ENCODE data around the gene CNGB1. TPM values are rescaled to one million over a fixed set of nuclear protein-coding genes. Genes with fewer than 3 reads are reported as not detected.
A peak's percentile ranks its signal among the peaks of the same experiment; 100 is the strongest.

CNGB1 gene
- 1 to 10 TPM; 2.1 to 6.5 TPM for total RNA-seq
- 1 to 10 TPM; 3.3 to 5.3 TPM for polyA plus RNA-seq (ENCODE audit: insufficient read length in 2 of 2)
- long read RNA-seq, donor 1, partial matches to known transcripts = 76 of 76 reads
- long read RNA-seq, donor 1, other reads (novel, unspliced or antisense) = 0 of 76 reads
- long read RNA-seq, donor 2, partial matches to known transcripts = 0 of 12 reads
- long read RNA-seq, donor 2, other reads (novel, unspliced or antisense) = 12 of 12 reads
- long read RNA-seq, donor 3 = 0 reads
- long read RNA-seq, donor 4, partial matches to known transcripts = 36 of 43 reads
- long read RNA-seq, donor 4, other reads (novel, unspliced or antisense) = 7 of 43 reads

DNA sequence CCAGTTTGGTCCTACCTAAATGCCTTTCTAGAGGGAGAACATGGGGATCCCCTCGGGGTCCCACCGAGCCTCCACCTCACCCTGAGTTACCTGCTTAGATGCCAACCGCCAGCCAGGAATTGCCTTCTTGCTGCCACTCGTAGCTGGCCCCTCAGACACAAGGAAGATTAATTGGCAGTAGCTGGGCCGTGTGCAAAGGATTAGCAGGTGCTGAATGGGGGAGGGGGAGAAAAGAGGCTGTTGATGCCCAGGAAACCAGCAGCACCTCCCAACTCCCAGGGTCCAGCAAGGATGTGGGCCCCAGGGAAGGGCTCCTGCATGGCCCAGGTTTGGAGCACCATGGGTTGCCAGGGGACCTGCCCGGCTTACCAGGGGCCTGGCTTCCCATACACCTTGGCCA, at the start of gene CNGB1:
TSS of gene CNGB1 (minus strand) at position 159 of the 400 bp plus-strand sequence. CDS start 3,842 bp downstream, outside the sequence.
- H3K27ac ChIP-seq (ENCODE audit: low read depth, low read length) = no peak within 1 kb of the TSS
- WGBS (ENCODE audit: insufficient coverage) = 72% methylated on average over 5 of the region's 6 CpGs
- no peaks in the 10 kb centered on the region for H3K36me3 ChIP-seq (ENCODE audit: control insufficient read depth, insufficient read depth, low read length)
- H3K9me3 ChIP-seq (ENCODE audit: control insufficient read depth, insufficient read depth, low read length) = no peaks in the 10 kb centered on the region
- H3K4me1 ChIP-seq (ENCODE audit: control insufficient read depth, insufficient read depth, low read length) = peaks cover 10% of the 10 kb centered on the region
- no peaks in the 10 kb centered on the region for H3K27me3 ChIP-seq (ENCODE audit: control insufficient read depth, insufficient read depth, low read length)
- peak in 2 of 6 donors; percentile 18 to 30 for DNase-seq (ENCODE audit: low read depth in 4 of 6, low spot score in 6 of 6)
- H3K4me3 ChIP-seq (ENCODE audit: low read depth, low read length) = no peak within 1 kb of the TSS

DNA sequence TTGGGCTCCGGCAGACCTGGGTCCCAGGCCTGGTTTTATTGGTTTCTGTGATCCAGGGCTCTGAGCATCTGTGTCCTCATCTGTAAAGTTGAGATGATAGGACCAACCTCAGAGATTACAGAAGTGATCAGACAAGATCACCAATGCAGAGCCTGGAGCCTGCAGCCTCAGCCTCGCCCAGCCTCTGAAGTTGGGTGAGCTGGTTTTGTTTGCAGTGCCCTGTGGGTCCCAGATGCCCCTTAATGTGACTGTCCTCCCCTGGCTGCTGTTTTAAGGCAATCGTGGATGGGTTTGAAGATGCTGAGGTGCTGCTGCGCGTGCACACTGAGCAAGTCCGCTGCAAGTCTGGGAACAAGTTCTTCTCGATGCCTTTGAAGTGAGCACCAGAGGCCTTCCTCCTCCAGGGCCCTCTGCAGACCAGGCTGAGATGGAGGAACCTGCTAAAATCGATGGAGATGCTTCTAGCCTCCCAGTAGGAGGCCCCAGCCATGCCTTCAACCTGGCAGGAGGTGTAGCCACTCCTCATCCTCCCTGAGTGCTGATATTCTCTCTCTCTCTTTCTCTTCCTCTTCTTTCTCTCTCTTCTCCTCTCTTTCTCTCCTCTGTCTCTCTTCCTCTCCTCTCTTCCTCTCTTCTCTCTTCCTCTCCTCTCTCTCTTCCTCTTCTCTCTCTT, 49.1 kb upstream of the CNGB1 start:
- peaks cover 48% of the 10 kb centered on the region for H3K4me1 ChIP-seq (ENCODE audit: control insufficient read depth, insufficient read depth, low read length)
- no peak overlapping the region for H3K27ac ChIP-seq (ENCODE audit: low read depth, low read length)
- peaks cover 3% of the 10 kb centered on the region for H3K27me3 ChIP-seq (ENCODE audit: control insufficient read depth, insufficient read depth, low read length)
- DNase-seq (ENCODE audit: low read depth in 4 of 6, low spot score in 6 of 6) = no peak
- H3K36me3 ChIP-seq (ENCODE audit: control insufficient read depth, insufficient read depth, low read length) = peaks cover 23% of the 10 kb centered on the region
- 80% methylated on average over 8 of the region's 8 CpGs for WGBS (ENCODE audit: insufficient coverage)
- no peaks in the 10 kb centered on the region for H3K9me3 ChIP-seq (ENCODE audit: control insufficient read depth, insufficient read depth, low read length)
- no peak overlapping the region for H3K4me3 ChIP-seq (ENCODE audit: low read depth, low read length)

DNA sequence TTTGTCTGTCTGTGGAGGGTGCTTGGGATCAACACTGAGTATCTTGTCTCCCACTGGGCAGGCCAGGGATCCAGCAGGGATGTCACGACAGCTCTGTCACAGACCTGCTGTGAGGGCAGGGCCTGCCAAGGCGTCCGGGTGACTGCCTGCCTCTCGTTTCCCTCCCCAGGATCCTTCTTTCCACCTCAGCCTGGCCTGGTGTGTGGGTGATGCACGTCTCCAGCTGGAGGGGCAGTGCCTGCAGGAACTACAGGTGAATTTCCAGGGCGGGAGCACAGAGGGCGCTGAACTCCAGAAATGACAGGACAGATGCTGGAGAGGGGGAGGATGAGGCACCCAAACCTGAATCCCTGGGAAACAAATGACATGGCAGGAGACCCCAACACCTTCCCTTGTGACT, 47.9 kb upstream of the CNGB1 start:
- Histone ChIP-seq H3K27ac (ENCODE audit: low read depth, low read length) (no peak overlapping the region), H3K4me1 (ENCODE audit: control insufficient read depth, insufficient read depth, low read length) (peaks cover 39% of the 10 kb centered on the region), H3K27me3 (ENCODE audit: control insufficient read depth, insufficient read depth, low read length) (no peaks in the 10 kb centered on the region), H3K36me3 (ENCODE audit: control insufficient read depth, insufficient read depth, low read length) (peaks cover 23% of the 10 kb centered on the region), H3K4me3 (ENCODE audit: low read depth, low read length) (no peak overlapping the region), H3K9me3 (ENCODE audit: control insufficient read depth, insufficient read depth, low read length) (no peaks in the 10 kb centered on the region)
- WGBS (ENCODE audit: insufficient coverage) = 75% methylated on average over 7 of the region's 7 CpGs
- DNase-seq (ENCODE audit: low read depth in 4 of 6, low spot score in 6 of 6) = peak in 1 of 6 donors; percentile 7

DNA sequence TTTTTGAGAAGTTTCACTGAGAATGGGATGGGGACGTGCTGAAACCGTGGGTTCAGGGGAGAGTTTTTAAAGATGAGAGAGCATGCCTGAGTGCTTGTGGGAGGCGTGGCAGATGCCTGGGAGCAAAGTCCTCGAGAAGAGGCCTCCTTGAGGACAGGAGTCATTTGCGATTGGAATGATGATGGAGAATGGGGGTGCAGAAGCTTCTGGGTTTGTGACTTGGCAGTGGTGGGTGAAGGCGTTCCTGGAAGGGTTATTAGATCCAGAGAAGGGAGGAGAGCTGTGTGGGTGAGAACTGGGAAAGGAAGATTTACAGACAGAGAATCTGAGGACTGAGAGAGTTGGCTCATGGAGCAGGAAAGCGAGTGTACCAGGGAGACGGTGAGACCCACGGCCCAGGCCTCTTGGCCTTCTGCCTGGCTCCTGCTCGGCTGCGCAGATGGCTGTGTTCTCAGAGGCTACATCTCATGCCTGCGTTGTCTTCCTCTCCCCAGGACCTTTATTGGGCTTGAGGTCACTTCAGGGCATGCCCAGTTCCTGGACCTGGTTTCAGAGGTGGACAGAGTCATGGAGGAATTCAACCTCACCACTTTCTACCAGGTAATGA, 46.0 kb upstream of the CNGB1 start:
- Histone ChIP-seq H3K4me3 (ENCODE audit: low read depth, low read length) (no peak overlapping the region), H3K9me3 (ENCODE audit: control insufficient read depth, insufficient read depth, low read length) (no peaks in the 10 kb centered on the region), H3K36me3 (ENCODE audit: control insufficient read depth, insufficient read depth, low read length) (peaks cover 28% of the 10 kb centered on the region), H3K27me3 (ENCODE audit: control insufficient read depth, insufficient read depth, low read length) (no peaks in the 10 kb centered on the region), H3K27ac (ENCODE audit: low read depth, low read length) (no peak overlapping the region), H3K4me1 (ENCODE audit: control insufficient read depth, insufficient read depth, low read length) (peaks cover 20% of the 10 kb centered on the region)
- WGBS (ENCODE audit: insufficient coverage) = 75% methylated on average over 12 of the region's 12 CpGs
- no peak for DNase-seq (ENCODE audit: low read depth in 4 of 6, low spot score in 6 of 6)

DNA sequence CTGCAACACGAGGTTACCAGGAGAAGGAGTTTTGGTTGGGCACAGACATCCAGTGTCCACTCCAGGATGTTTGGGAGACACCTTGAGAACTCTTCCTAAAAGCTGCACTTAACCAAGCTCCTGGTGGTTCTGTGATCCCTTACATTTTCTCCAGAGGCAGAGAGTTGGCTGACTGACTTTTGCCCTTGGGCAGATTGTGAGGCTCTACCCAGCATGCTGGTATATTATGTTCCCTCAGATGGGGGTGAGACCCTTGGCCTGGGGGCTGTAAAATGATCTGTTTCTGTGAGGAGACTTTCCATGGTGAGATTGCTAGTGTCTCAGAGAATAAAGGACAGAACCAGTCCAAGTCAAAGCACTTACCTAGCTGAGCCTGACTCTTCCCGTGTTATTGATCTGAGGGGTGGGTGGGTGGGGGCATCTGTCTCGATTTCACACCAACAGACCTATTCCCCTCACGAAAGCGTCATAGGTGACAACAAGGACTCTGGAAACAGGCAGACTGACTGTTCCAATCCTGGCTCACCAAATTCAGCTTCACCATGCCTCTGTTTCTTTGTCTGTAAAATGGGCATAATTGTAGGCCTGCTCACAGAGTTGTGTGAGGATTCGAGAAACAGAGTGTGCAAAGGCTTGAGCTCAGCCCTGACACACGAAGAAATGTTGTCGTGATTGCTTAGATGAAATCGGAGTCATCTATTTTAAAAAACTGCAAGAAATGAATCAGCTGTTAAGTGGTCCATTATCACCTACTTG, 42.5 kb upstream of the CNGB1 start:
- no peak for DNase-seq (ENCODE audit: low read depth in 4 of 6, low spot score in 6 of 6)
- Histone ChIP-seq H3K4me3 (ENCODE audit: low read depth, low read length) (no peak overlapping the region), H3K9me3 (ENCODE audit: control insufficient read depth, insufficient read depth, low read length) (no peaks in the 10 kb centered on the region), H3K27me3 (ENCODE audit: control insufficient read depth, insufficient read depth, low read length) (no peaks in the 10 kb centered on the region), H3K27ac (ENCODE audit: low read depth, low read length) (no peak overlapping the region), H3K4me1 (ENCODE audit: control insufficient read depth, insufficient read depth, low read length) (no peaks in the 10 kb centered on the region), H3K36me3 (ENCODE audit: control insufficient read depth, insufficient read depth, low read length) (peaks cover 11% of the 10 kb centered on the region)
- WGBS (ENCODE audit: insufficient coverage) = 83% methylated on average over 3 of the region's 9 CpGs

DNA sequence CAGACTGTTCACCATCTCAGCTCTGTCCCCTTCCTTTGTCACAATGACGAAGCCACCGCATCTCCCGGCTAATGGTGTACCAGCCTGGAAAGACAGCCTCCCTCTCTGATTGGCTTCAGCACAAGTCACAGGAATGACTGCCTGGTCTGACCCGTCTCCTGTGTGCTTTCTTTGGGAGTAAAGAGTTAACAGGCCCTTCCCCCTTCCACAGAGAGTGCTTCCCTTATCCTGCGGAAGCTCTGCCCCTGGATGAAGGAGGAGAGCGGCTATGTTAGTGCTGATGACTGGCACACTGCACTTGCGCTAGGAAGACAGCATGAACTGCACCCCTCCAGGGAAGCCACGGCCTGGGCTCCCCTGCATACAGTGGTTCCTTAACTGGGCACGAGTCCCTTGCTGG, 41.6 kb upstream of the CNGB1 start:
- peaks cover 11% of the 10 kb centered on the region for H3K36me3 ChIP-seq (ENCODE audit: control insufficient read depth, insufficient read depth, low read length)
- H3K4me3 ChIP-seq (ENCODE audit: low read depth, low read length) = no peak overlapping the region
- whole genome bisulfite sequencing (ENCODE audit: insufficient coverage) = 71% methylated on average over 8 of the region's 9 CpGs
- H3K9me3 ChIP-seq (ENCODE audit: control insufficient read depth, insufficient read depth, low read length) = no peaks in the 10 kb centered on the region
- no peaks in the 10 kb centered on the region for H3K27me3 ChIP-seq (ENCODE audit: control insufficient read depth, insufficient read depth, low read length)
- no peak for DNase-seq (ENCODE audit: low read depth in 4 of 6, low spot score in 6 of 6)
- H3K4me1 ChIP-seq (ENCODE audit: control insufficient read depth, insufficient read depth, low read length) = no peaks in the 10 kb centered on the region
- no peak overlapping the region for H3K27ac ChIP-seq (ENCODE audit: low read depth, low read length)

DNA sequence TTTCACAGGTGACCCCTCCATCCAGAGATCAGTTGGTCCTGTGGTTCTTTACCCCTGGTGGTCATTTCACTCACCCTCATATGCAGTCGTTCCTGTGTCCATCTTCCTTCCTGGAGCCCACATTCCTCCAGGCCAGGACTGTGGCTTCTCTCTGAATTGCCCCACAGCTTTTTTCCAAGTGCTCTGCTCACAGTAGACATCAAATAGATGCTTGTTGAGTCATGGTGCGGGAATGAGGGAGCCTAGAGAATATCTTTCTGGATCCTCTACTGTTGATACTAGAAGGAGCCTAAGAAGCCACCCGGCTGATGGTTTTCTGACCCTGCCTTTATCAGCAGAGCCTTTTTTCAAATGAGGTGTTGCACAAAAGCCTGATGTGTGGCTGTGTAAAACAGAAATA, 40.7 kb upstream of the CNGB1 start:
- Histone ChIP-seq H3K4me1 (ENCODE audit: control insufficient read depth, insufficient read depth, low read length) (no peaks in the 10 kb centered on the region), H3K27ac (ENCODE audit: low read depth, low read length) (no peak overlapping the region), H3K36me3 (ENCODE audit: control insufficient read depth, insufficient read depth, low read length) (peaks cover 11% of the 10 kb centered on the region), H3K9me3 (ENCODE audit: control insufficient read depth, insufficient read depth, low read length) (no peaks in the 10 kb centered on the region), H3K4me3 (ENCODE audit: low read depth, low read length) (no peak overlapping the region), H3K27me3 (ENCODE audit: control insufficient read depth, insufficient read depth, low read length) (no peaks in the 10 kb centered on the region)
- no peak for DNase-seq (ENCODE audit: low read depth in 4 of 6, low spot score in 6 of 6)
- WGBS (ENCODE audit: insufficient coverage) = 86% methylated on average over 2 of the region's 3 CpGs

DNA sequence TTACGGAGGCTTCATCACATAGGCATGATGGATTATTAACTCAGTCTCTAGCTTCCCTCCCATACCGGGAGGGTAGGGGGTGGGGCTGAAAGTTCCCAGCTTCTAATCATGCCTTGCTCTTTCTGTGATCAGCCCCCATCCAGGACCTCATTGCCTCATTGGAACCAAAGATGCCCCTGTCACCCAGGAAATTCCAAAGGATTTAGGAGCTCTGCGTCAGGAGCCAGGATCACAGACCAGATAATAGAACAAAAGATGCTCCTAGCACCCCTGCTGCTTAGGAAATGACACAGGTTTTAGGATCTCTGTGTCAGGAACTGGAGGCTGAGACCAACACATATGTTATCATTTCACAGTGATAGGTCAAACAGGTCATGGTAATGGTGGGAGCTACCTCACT, 40.0 kb upstream of the CNGB1 start:
- no peaks in the 10 kb centered on the region for H3K9me3 ChIP-seq (ENCODE audit: control insufficient read depth, insufficient read depth, low read length)
- no peaks in the 10 kb centered on the region for H3K4me1 ChIP-seq (ENCODE audit: control insufficient read depth, insufficient read depth, low read length)
- no peak overlapping the region for H3K4me3 ChIP-seq (ENCODE audit: low read depth, low read length)
- 80% methylated on average over 1 of the region's 3 CpGs for WGBS (ENCODE audit: insufficient coverage)
- DNase-seq (ENCODE audit: low read depth in 4 of 6, low spot score in 6 of 6) = no peak
- no peak overlapping the region for H3K27ac ChIP-seq (ENCODE audit: low read depth, low read length)
- peaks cover 11% of the 10 kb centered on the region for H3K36me3 ChIP-seq (ENCODE audit: control insufficient read depth, insufficient read depth, low read length)
- no peaks in the 10 kb centered on the region for H3K27me3 ChIP-seq (ENCODE audit: control insufficient read depth, insufficient read depth, low read length)

DNA sequence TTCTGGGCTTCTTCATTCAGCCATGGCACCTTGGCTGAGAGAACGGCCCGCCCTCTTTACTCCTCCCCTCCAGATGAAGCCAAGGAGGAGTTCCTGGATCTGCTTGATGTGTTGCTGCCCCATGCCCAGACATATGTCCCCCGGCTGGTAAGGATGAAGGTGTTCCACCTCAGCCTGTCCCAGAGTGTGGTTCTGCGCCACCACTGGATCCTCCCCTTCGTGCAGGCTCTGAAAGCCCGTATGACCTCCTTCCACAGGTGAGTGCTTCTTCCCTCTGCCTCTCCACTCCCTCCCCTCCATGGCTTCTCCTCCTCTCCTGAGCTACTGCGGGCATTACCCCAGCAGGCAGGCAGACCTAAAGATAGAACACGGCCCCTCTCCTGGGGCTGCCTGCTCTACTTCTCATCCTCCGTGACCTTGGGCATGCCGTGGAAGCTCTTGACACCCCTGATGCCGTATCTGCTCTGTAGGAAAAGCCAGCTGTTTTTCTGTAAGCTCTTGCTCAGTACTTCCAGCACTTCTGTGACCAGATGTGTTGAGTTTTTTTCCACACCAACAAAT, 39.0 kb upstream of the CNGB1 start:
- WGBS (ENCODE audit: insufficient coverage) = 86% methylated on average over 11 of the region's 11 CpGs
- H3K36me3 ChIP-seq (ENCODE audit: control insufficient read depth, insufficient read depth, low read length) = peaks cover 11% of the 10 kb centered on the region
- no peak for DNase-seq (ENCODE audit: low read depth in 4 of 6, low spot score in 6 of 6)

More for the DNA sequence above, 39.0 kb upstream of the CNGB1 start:
- Histone ChIP-seq H3K9me3 (ENCODE audit: control insufficient read depth, insufficient read depth, low read length) (no peaks in the 10 kb centered on the region), H3K27ac (ENCODE audit: low read depth, low read length) (no peak overlapping the region), H3K27me3 (ENCODE audit: control insufficient read depth, insufficient read depth, low read length) (no peaks in the 10 kb centered on the region), H3K4me1 (ENCODE audit: control insufficient read depth, insufficient read depth, low read length) (peaks cover 2% of the 10 kb centered on the region), H3K4me3 (ENCODE audit: low read depth, low read length) (no peak overlapping the region)
